Activated naive CD4-positive, alpha-beta T cell treated with Interleukin-2 at 50 U/mL for 16 hours (primary cell): ENCODE results near the gene CD33.

ENCODE experiments used
- DNase-seq: peaks from one replicate; pipeline ENCODE4 v3.0.0-alpha.2; 2020

CD33 gene

GRCh38 chr19:51259348-51260245 lies 34.7 kb downstream of the CD33 start:
- peak; percentile 5 for DNase-seq

- DNase-seq, result no peak
Observed at GRCh38 chr19:51263808-51264207, 38.9 kb downstream of the CD33 start.

GRCh38 chr19:51271067-51271466 lies 46.2 kb downstream of the CD33 start:
- DNase-seq, result no peak

GRCh38 chr19:51272183-51272810 lies 47.4 kb downstream of the CD33 start:
- no peak for DNase-seq

GRCh38 chr19:51274049-51274770 lies 49.3 kb downstream of the CD33 start:
- no peak for DNase-seq

GRCh38 chr19:51277112-51277511 lies 52.2 kb downstream of the CD33 start:
- no peak for DNase-seq

- no peak for DNase-seq
Observed at GRCh38 chr19:51282335-51282734, 57.5 kb downstream of the CD33 start.

- no peak for DNase-seq
Observed at GRCh38 chr19:51285682-51286081, 60.8 kb downstream of the CD33 start.
